Suppressor macrophage treated with lipopolysaccharide for 1 hour (primary cell): ENCODE measurements around the gene GREB1L.
"Not testable (repeated sequence)": the region's sequence is repeated elsewhere in the genome, so short reads cannot be mapped to it uniquely, and the experiment has no call there.

ENCODE experiments used
- DNase-seq, 3 donors: peaks; one replicate each; pipeline ENCODE4 v3.0.0-alpha.2; 2020 to 2022

Gene GREB1L

DNA sequence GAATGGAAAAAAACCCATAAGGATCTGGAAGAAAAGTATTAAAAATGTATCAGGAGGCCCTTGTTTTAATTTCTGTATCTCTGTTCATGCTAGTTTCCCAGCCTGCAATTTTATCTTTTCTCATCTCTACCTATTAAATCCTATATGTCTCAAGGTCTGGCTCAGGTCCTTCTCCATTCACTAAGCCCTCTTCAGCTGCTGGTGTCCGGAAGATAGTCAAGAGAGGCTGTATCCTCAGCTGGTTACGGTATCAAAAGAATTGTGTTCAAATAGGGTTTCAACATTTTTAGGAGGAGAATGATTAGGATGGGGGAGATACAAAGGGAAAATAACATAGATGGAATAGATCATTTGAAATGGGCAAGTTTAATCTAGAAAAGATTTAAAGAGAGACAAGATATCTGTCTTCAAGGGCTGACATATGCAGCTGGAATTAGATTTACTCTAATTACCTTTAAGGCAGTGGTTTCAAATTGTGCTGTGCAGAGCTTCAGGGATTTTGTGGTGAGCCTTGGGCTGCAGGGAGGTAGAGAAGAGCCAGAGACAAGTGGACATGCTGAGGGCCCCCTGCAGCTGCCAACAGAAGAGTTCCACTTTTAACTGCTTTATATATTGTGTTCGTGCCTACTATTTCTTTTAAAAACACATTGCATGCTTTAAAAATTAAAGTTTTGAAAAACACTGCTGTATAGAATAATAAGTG, 24.1 kb downstream of the GREB1L start:
- DNase-seq, result no peak

DNA sequence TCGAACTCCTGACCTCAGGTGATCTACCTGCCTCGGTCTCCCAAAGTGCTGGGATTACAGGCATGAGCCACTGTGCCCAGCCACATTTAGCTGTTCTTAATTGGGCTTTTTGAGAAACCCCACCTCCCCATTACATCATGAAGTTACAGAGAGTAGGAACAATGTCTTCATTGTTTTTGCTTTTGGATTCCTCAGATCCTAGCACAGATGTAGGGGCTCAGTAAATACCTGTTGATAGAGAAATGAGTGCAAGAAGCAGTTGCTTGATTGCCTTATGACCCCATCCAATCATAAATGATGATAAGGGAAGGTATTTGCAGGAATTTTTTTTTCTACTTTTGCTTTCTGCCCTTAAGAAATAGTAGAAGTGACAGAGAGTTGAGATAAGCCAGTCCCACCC, 25.4 kb downstream of the GREB1L start:
- no peak for DNase-seq

DNA sequence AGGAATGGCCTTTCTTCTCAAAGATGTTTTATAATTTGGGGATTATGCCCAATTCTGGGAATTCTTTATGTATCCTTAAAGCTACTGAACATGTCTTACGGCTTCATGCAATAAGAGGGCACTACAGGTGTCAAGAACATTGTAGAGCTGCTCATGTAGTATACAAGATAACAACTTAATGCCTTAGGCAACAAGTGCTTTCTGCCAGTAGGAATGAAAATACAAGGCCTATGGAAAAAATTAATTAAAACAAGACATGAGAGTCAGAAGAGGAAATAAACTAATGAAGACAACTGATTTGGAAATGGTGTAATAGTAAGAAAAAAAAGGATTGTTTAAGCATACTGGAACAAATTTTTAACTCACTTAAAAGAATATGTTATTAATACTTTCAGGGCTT, 27.3 kb downstream of the GREB1L start:
- no peak for DNase-seq

DNA sequence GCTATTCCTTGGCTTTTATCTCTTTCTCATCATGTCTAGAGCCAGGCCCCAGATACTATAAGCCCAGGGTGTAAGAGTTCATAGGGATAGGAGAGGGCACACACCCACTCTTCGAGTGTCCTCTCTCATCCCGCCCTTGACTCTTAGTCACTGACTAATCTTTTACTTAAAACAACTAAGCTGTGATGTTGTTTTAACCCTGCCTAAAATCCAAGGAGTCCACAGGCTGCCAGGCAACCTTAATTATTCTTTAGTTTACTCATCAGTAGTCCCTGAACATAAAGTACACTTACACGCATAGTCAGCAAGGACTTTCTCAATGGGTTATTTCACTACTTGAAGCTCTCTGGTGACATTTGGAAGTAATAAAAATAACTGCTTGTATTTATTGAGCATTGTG, 28.4 kb downstream of the GREB1L start:
- DNase-seq, result no peak

DNA sequence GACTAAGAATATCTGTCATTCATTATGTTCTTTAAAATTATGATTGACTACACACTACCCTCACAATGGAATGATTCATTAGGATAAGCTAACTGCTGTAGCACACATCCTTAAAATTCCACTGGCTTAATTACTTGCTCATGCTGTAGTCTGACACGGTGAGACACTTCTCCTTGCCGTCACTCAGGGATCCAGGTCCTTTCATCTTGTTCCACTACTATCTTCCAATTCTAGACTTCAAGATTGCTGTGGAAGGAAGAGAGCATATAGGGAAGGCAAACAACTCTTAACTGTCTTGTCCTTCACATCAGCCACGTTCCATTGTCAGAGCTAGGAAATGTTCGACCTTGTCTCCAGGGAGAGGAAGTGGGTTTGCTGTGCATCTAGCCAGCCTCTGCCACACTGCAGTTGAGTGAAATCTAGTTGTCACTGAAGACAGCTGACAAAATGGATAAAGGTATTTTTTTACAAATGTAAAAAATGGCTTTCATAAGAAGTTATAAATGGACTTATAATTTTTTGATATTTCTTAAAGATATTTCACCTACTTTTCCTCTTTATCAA, 30.1 kb downstream of the GREB1L start:
- peak in 1 of 3 donors; percentile 1 for DNase-seq

DNA sequence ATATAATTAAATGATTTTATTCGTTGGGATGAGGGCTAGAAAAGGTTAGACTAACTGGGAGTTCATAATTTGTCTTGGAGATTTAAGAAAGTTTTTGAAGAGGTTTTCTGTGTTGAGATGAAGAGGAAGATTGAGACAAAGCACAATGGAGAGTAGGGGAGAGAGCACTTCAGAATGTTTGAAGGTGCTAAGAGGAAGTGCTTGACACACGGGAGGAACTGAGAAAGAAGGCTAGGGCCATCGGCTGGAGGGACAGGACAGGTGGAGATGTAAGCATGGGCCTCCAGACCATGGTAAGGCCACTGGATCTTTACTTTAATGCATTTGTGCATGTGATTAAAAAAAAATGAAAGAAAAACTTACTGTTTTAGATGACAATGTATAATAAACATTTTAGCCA, 31.5 kb downstream of the GREB1L start:
- DNase-seq, result no peak

DNA sequence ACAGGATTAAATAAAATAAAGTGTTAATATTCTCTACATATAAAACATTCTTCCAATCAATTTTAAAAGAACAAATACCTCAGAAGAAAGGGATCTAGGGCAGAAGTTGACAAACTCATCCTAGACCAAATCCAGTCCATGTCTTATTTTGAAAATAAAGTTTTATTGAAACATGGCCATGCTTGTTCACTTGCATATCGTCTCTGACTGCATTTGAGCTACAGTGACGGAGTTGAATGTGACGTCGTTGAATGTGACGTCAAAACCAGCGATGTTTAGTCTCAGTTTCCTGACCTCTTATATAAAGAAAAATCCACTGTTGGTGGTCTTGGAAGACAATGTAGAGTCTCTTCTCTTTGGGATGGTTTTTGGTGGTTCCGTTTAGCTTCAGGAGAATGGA, 33.6 kb downstream of the GREB1L start:
- no peak for DNase-seq

DNA sequence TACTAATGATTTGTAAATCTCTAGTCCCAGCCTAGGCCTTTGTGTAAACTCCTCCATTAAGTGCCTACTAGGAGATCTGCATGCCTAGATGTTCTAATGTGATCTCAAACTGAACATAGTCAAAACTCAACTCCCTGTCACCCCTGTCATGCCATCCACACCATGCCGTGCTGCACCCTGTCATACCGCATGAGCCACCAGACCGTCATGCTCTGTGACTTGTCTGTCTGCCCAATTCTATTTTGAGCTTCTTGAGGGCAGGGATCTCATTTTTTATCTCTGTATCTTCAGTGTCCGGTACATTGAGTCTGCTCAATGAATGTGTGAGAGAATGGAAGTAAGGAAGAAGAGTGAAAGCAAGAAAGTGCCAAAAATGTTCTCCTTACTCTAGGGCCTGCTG, 35.5 kb downstream of the GREB1L start:
- DNase-seq, result no peak

DNA sequence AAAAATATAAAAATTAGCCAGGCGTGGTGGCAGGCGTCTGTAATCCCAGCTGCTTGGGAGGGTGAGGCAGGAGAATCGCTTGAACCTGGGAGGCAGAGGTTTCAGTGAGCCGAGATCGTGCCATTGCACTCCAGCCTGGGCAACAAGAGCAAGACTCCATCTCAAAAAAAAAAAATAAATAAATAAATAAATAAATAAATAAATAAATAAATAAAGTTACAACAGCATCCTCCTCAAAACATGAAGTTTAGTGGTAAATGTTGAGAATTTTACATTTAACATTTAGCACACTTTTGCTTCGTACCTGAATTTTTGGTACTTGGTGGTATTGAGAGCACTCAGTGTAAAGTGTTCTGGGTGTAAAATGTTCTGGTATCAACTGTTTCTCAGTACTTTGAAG, 36.2 kb downstream of the GREB1L start:
- not testable (repeated sequence) for DNase-seq

DNA sequence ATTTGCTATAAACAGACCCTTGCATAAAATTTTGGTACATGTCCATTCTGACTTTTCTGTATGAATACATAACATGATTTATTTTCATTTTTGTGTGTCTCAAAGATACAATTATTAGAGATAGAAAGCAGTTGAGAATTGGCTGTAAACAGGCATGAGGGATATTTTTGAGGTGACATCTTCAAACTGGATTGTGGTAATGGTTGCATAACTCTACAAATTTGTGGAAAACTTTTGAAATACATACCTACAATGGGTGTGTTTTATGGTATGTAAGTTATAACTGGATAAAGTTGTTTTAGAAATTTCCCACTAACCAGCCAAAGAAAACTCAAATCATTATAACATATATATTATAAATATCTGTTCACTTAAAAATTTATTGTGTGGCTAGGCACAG, 39.6 kb downstream of the GREB1L start:
- no peak for DNase-seq

DNA sequence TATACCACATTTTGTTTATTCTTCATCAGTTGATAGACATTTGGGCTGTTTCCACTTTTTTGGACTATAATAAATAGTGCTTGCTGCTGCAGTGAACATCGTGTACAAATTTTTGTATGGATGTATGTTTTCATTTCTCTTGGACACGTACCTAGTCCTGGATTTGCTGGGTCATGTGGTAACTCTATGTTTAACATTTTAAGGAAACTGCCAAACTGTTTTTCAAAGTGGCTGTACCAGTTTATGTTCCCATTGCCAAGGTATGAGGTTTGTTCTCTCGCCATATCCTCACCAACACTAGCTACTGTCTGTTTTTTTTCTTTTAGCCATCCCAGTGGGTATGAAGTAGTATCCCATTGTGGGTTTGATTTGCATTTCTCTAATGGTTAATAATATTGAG, 42.5 kb downstream of the GREB1L start:
- DNase-seq, result no peak

DNA sequence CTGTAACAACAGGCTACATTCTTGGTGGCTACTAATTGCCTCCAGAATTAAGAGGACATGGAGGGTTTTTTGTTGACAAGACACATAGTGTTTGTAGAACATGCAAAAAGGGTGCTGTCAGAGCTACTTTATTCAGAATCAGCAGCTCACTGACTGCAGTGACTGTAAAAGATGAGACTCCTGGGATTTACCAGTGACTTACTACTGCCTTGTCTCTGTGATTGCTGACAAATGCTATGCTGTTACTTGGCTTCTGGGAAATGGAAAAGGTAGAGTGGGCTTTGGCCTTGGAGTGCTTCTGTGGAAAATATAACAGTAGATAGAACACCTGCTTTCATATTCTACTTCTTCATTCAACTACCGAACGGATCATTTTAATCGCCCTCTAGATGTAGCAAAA, 47.8 kb downstream of the GREB1L start:
- DNase-seq, result no peak

DNA sequence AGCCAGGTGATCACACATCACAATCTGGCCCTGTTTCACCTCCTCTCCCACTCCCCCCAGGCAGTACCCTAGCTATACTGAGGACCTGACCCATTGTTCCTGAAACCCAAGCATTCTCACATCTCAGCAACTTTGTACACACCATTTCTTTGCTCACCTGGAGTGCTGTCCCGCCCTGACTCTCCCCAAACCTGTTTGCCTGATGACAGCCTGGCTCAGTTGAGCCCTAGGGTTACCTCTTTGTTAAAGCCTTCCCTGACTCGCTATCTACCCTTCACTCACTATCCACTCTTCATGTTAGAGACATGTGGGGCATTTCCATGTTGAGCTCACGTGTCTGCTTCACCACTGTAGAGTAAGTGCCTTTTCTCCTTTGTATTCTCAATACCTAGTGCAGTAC, 49.1 kb downstream of the GREB1L start:
- no peak for DNase-seq

DNA sequence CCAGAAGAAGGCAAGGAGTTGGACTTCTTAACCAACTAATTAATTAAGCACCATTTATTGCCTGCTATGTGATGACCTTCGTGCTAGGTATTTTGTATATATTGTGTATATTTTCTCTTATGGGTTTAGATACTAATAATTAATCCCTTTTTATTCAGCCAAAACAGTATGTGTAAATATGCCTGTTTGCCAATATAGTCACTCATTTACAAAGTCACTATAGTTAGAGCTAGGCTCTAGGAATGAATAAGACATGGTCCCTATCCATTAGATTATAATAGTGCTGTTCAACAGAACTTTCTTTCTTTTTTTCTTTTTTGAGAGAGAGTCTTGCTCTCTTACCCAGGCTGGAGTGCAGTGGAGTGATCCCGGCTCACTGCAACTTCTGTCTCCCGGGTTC, 51.4 kb downstream of the GREB1L start:
- DNase-seq, result no peak

DNA sequence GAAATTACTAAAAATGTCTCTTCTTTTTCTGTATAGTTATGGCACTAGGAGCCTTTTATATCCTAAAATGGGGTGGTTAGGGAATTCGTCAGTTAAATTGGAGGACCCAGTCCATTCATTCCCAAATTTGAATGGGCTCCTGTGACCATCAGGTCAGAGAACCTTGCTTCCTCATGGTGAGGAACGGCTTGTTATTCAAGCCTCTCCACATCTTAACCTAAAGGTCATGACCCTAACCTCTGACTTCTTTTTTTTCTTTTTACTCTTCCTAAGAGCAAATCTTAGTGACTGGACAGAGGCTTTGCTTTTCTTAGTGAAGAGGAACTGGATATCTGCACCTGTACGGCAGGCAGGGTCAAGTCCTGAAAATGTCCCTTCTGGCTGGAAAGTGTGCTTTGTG, 53.1 kb downstream of the GREB1L start:
- DNase-seq, result no peak

DNA sequence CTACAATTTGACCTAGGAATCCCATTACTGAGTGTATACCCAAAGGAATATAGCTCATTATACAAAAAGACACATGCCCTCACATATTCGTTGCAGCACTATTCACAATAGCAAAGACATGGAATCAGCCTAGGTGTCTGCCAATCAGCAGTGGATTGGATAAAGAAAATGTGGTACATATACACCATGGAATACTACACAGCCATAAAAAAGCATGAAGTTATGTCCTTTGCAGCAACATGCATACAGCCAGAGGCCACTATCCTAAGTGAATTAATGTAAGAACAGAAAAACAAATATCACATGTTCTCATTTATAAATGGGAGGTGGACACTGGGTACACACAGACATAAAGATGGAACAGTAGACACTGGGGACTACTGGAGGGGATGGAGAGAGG, 54.0 kb downstream of the GREB1L start:
- no peak for DNase-seq

DNA sequence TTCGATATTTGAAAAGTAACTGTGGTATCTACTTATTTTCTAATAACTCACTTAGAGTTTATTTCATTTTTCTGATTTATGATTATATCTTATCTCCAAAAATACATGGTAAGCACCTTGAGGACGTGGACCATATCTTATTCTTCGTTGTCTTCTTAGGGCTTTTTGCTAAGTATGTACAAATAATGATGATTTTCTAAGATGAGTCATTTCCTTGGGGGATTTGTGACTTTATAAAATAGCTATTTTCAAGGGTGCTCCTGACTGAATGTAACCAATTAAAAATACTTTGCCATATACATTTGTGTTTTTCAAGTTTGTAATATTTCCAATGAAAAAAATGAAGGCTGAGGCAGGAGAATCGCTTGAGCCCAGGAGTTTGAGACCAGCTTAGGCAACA, 56.3 kb downstream of the GREB1L start:
- peak in 1 of 3 donors; percentile 1 for DNase-seq

DNA sequence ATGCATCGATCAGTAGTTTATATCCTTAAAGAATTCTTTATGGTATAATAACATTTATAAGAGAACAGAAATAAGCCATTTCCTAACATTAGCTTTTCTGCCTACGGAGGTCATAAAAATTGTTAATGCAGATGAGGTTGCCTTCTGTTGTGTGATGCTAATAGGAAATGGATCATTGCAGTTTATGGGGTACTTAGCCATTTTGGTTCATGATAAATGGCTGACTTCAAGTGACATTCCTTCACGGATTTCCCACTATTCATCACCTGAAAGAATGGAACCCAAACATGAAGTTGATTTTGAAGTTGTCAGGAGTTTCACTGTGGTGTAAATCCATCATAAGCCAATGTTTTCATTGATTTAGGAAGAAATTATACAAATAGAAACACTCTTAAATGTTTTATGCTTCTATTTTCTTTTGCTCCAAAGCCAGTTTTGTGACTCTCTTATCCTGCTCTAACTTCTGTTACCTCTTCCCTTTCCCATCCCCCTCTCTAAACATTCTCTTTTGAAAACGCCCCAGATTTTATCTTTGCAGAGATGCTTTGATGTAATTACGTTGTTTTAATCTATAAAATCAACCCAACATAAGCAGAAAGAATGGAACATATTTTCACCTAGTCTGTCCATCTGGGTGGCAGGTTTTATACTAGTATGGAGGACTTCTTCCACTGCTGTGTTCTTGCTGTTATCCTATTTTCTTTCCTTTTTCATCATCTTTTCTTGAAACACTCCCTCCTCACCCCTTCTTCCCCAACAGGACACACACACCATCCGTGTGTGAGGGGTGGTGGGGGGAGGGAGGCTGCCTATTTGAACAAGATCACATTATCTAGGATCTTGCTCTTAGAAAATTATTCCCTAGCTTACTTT, 58.2 kb downstream of the GREB1L start:
- DNase-seq, result no peak

DNA sequence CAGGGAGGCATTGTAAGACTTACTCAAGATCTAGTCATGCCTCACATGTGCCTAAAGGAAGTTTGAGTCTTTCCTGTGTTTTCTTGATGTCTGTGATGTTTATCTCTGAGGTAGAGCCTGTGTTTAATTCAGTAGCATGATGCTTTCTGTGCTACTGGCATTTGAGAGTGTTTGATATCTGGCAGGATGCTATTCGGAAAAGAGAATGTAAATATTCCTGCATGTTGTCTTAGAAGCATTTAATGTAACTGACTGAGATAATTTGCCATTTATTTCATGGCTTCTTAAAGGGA, 58.8 kb downstream of the GREB1L start:
- no peak for DNase-seq

DNA sequence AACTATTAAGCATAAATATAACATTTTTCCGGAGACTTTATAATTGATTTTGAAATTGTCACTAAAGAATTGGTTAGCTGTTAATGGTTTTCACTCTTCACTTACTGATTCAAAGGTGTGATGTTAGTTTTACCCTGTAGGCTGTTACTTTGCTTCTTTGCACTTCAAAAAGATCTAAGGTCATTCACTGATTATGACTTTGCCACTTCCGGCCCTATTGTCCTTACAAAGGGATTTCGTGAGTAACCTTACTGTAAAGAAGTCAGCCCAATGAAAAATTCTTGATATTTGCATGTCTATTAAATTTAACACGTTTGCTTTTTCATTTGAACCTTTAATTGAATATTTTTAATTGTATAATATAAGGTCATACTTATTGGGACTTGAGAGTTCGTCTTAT, 61.4 kb downstream of the GREB1L start:
- no peak for DNase-seq

DNA sequence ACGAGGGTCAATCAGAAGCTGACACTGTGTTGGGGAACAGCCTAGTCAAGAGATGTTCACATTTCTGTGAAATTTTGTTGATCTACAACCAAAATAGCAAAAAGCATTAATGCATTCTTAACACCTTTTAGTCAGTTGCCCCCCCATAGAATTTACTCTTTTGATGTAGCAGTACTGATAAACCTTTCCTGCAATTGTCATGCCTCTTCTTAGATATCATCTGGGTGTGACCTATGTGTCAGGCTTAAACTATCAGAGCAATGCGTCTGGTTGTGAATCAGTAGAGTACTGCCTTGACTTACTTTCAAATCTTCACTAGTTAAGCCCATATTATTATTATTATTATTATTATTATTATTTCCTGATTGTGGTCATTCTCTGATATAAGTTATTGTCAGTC, 61.9 kb downstream of the GREB1L start:
- DNase-seq, result no peak

DNA sequence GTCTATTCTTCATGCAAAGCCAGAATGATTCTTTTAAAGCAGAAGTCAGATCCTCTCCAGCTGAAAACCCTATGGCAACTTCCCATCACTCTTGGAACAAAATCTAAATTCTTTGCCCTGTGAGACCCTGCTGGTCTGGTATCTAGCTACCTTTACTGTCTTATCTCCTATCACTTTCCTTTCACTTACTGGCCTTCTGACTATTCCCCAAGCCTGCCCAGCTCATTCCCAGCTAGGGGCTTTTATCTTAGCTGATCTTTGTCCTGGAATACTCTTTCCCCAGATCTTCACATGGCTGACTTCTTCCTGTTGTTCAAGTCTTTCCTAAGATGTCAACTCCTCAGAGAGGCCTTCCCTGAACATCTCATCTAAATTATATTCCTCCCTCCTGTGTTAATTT, 63.6 kb downstream of the GREB1L start:
- no peak for DNase-seq

DNA sequence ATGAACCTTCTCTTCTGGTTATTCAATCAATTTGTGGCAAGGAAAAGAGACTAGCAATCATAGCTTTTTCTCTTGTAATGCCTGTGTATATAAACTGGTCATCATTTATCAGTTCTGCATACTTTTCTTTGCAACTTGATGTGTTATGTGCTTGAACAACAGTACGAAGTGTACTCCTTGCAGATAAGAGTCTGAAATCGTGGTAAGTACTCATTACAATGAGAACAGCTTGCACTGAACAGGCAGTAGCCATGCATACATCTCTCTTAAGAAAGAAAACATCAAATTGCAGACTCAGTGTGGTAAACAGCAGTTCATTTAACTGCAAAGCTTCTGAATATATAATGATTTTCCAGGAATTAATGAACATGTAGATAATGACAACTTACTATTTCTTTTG, 64.3 kb downstream of the GREB1L start:
- no peak for DNase-seq

DNA sequence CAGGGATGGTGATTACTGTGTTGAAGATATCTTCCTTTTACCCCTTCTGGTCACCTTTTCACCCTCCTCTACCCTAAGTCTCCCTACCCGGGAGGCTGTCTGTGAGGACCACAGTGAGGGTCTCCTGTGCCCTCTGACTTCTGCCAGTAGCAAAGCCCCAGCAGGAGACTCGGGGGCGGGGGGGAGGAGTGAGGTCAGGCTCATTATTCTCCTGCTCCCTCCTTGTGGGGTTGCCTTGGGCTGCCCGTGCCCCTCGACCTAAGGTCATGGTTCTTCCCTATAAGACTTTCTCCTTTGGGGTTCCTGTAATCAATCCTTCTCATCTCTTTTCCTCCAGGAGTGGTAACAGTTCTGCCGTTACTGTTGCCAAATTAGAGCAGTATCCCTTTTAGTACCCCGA, 65.5 kb downstream of the GREB1L start:
- no peak for DNase-seq

DNA sequence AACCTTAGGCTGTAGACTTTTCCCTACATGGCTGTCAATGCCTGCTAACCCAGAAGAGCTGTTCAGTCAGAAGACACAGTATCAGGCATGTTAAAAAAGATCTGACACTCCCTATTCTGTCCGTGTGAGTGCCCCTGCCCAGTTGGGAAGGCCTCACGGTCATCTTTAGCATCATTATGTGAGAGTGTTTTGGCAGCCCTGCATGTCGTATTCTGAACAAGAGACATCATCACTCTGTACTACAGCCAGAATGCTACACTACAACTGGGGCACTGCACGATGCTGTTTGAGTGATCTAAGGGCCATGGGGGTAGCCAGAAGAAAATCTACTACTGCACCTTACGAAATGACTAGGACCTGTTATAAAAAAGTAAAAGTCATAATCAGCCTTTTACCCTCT, 67.2 kb downstream of the GREB1L start:
- no peak for DNase-seq
